Natural killer cell (primary cell): ENCODE results near the gene SPAG4. TPM values are rescaled to one million over a fixed set of nuclear protein-coding genes. Genes with fewer than 3 reads are reported as not detected.

Experiments
- ATAC-seq, 3 donors: fragments of 150-1000 bp in 2 of 3; fragments of 200-7000 bp in 1 of 3; cut with Tn5 transposase; 1 replicate in 1 of 3; 2 replicates in 2 of 3; pipeline ENCODE4 v1.10.0; 2021; ENCODE audit warnings: mild to moderate bottlenecking in 2 of 3, moderate library complexity in 2 of 3
- DNase-seq, 2 donors: peaks; one replicate each; pipeline versions ENCODE4 v3.0.0 to v3.0.0-alpha.2; 2013 to 2021; ENCODE audit warnings: mixed read lengths in 1 of 2
- H3K27ac ChIP-seq: one replicate; pipeline ENCODE4 v1.5.1; 2013; ENCODE audit warnings: mild to moderate bottlenecking, low read length
- H3K27me3 ChIP-seq: one replicate; pipeline ENCODE4 v1.6.1; 2013; ENCODE audit warnings: low read length; ENCODE audit not compliant: control insufficient read depth, insufficient read depth
- H3K36me3 ChIP-seq: one replicate; pipeline ENCODE4 v1.6.1; 2013; ENCODE audit warnings: low read length; ENCODE audit not compliant: control insufficient read depth, insufficient read depth
- H3K4me1 ChIP-seq: one replicate; pipeline ENCODE4 v1.6.1; 2013; ENCODE audit warnings: low read length; ENCODE audit not compliant: control insufficient read depth, insufficient read depth
- H3K4me3 ChIP-seq: one replicate; pipeline ENCODE4 v1.5.1; 2013; ENCODE audit warnings: low read length
- H3K9me3 ChIP-seq: one replicate; pipeline ENCODE4 v1.6.1; 2013; ENCODE audit warnings: low read length; ENCODE audit not compliant: control insufficient read depth, insufficient read depth
- H3K27ac Mint-ChIP-seq, 2 donors: one replicate each; pipeline ENCODE4 v1.8.0; 2022; ENCODE audit warnings: mild to moderate bottlenecking in 2 of 2, mixed read lengths in 2 of 2, moderate library complexity in 1 of 2
- H3K27me3 Mint-ChIP-seq, 2 donors: one replicate each; pipeline ENCODE4 v1.8.0; 2022; ENCODE audit warnings: low read depth in 2 of 2, mixed read lengths in 2 of 2
- H3K36me3 Mint-ChIP-seq: one replicate; pipeline ENCODE4 v1.8.0; 2022; ENCODE audit warnings: mixed read lengths
- H3K4me1 Mint-ChIP-seq, 2 donors: one replicate each; pipeline ENCODE4 v1.8.0; 2022; ENCODE audit warnings: mixed read lengths in 2 of 2
- H3K4me3 Mint-ChIP-seq: one replicate; pipeline ENCODE4 v1.8.0; 2022; ENCODE audit warnings: mild to moderate bottlenecking, moderate library complexity, mixed read lengths
- H3K9me3 Mint-ChIP-seq, 2 donors: one replicate each; pipeline ENCODE4 v1.8.0; 2022; ENCODE audit warnings: mixed read lengths in 2 of 2
- CTCF ChIP-seq: fragments of 200-600 bp; IDR thresholded peaks from one replicate; pipeline ENCODE4 v1.8.0; 2022; ENCODE audit warnings: antibody characterized with exemption
- WGBS: methylation state at CpG from one replicate; pipeline ENCODE4 v1.1.7; 2013; ENCODE audit warnings: missing lambda C conversion rate; ENCODE audit not compliant: insufficient coverage; 5-methylcytosine and 5-hydroxymethylcytosine counted together
- intact Hi-C: fragments of 100-400 bp; cut with micrococcal nuclease; formaldehyde crosslinking; loops from one replicate; pipeline ENCODE4 v1.14.2; 2022
- total RNA-seq, 4 donors: library from RNA; stranded (reverse); fragments of 120-200 nt in 1 of 4; gene quantifications; one replicate each; pipeline versions ENCODE4 v1.2.3 to v1.2.4, GENCODE V29; 2013 to 2022

SPAG4 gene
- total RNA-seq, 3 donors from 2014 or later (not counting 1 experiment from before 2014, with no cell fraction given) = 11.2 to 16.2 (median 11.9) TPM

DNA sequence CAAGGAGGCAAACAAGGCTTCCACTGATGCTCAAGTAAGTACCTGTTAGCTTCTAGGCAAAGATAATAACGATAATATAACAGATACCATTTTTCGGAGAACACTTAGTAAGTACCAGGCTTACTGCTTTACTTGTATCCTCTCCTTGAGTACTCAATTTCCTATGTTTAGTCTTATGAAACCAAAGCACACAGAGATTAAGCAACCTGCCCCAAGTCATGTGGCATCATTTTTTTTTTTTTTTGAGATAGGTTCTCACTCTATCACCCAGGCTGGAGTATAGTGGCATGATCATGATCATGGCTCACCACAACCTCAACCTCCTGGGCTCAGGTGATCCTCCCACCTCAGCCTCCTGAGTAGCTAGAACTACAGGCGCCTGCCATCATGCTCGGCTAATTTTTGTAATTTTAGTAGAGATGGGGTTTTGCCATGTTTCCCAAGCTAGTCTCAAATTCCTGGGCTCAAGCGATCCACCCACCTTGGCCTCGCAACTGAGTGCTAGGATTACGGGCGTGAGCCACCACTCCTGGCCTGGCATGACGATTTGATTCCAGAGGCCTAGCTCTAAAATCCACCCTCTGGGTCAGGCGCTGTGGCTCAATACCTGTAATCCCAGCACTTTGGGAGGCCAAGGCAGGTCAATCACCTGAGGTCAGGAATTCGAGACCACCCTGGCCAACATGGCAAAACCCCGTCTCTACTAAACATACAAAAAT is 14.0 kb downstream of the SPAG4 start:
- 91% methylated on average over 12 of the region's 12 CpGs for WGBS
- H3K27me3 Mint-ChIP-seq = no peaks in the 10 kb centered on the region
- H3K27ac Mint-ChIP-seq = peak overlapping the region in 1 of 2 donors; percentile 64

DNA sequence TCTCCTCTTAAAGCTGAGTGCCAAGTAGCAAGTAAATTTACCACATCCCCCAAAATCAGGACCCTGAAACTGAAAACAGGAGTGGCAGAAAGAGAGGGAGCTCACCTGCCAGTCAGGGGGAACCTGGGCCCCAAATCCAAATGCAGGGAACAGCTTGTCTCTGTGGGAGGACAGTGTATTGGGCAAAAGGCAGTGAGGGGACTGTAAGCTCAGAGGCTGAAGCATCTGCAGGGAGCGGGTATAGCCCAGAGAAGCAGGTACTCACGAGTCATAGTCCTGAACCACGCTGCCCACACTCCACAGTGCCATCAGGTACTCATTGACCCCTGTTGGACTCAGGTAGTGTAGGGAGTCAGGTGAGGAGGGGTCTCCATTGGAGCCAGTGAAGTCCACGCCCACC is 15.0 kb downstream of the SPAG4 start:
- Histone ChIP-seq H3K9me3 (no peaks in the 10 kb centered on the region), H3K27me3 (no peaks in the 10 kb centered on the region), H3K36me3 (peaks cover 64% of the 10 kb centered on the region), H3K4me3 (no peak overlapping the region), H3K4me1 (peaks cover 4% of the 10 kb centered on the region), H3K27ac (no peak overlapping the region)
- no peak for TF ChIP-seq CTCF
- WGBS = 96% methylated on average over 4 of the region's 4 CpGs
- no peaks in the 10 kb centered on the region for H3K9me3 Mint-ChIP-seq
- ATAC-seq (no peak), DNase-seq (no peak)
- intact Hi-C loops = no loop called here
- H3K4me3 Mint-ChIP-seq = no peak overlapping the region
- H3K27ac Mint-ChIP-seq = no peak overlapping the region
- peaks cover 18 to 26% of the 10 kb centered on the region in 2 donors for H3K4me1 Mint-ChIP-seq
- H3K36me3 Mint-ChIP-seq = peaks cover 16% of the 10 kb centered on the region
- H3K27me3 Mint-ChIP-seq = no peaks in the 10 kb centered on the region

More for the DNA sequence above, 14.0 kb downstream of the SPAG4 start:
- Histone ChIP-seq H3K9me3 (no peaks in the 10 kb centered on the region), H3K27me3 (no peaks in the 10 kb centered on the region), H3K27ac (no peak overlapping the region), H3K36me3 (peaks cover 71% of the 10 kb centered on the region), H3K4me1 (no peaks in the 10 kb centered on the region), H3K4me3 (no peak overlapping the region)
- H3K4me3 Mint-ChIP-seq = no peak overlapping the region
- ATAC-seq (no peak), DNase-seq (no peak)
- H3K9me3 Mint-ChIP-seq = no peaks in the 10 kb centered on the region
- peaks cover 12 to 16% of the 10 kb centered on the region in 2 donors for H3K4me1 Mint-ChIP-seq
- H3K36me3 Mint-ChIP-seq = peaks cover 18% of the 10 kb centered on the region
- TF ChIP-seq CTCF = no peak
- intact Hi-C loops = no loop called here

DNA sequence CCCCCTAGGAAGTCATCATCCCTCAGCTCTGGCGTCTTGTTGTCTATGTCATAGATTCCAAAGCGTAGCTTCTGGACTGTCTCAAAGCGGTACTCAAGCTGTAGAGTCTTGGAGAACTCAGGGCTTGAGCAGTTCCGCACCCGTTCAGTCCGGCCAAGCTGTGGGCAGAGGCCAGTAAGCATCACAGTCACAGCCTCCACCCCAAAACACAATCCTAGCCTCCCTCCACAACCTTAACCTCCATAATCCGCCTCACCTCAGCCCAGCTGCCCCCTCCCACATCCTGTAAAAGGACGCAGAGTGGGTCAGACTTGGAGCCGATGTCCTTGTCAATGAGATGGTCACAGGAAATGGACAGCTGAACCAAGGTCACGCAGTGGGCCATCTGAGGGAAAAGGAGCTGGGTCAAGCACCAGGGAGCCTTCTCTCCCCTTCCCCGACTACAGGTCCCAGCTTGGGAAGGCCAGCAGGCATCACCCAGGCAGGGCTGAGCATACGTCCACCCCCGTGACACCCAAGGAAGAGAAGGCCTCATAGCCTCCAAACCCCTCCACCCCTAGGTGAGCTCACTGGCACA is 17.0 kb downstream of the SPAG4 start:
- ATAC-seq = no peak
- H3K27me3 ChIP-seq = no peaks in the 10 kb centered on the region
- H3K36me3 Mint-ChIP-seq = peaks cover 10% of the 10 kb centered on the region
- H3K27ac ChIP-seq = no peak overlapping the region
- WGBS = 92% methylated on average over 13 of the region's 13 CpGs
- no peak overlapping the region for H3K4me3 ChIP-seq
- H3K4me3 Mint-ChIP-seq = no peak overlapping the region
- no peak for TF ChIP-seq CTCF
- H3K4me1 Mint-ChIP-seq = peaks cover 30 to 42% of the 10 kb centered on the region in 2 donors
- DNase-seq = no peak
- no peaks in the 10 kb centered on the region for H3K9me3 Mint-ChIP-seq
- H3K4me1 ChIP-seq = peaks cover 7% of the 10 kb centered on the region
- H3K9me3 ChIP-seq = no peaks in the 10 kb centered on the region
- H3K27ac Mint-ChIP-seq = peak overlapping the region in 1 of 2 donors; percentile 6
- H3K36me3 ChIP-seq = peaks cover 47% of the 10 kb centered on the region
- intact Hi-C loops = no loop called here
- no peaks in the 10 kb centered on the region for H3K27me3 Mint-ChIP-seq
